NK-92 (cell line): ENCODE results near the gene NIPAL1.
A peak's percentile ranks its signal among the peaks of the same experiment; 100 is the strongest.

Source experiments
- DNase-seq: peaks from one replicate; lab custom pipeline; 2025; ENCODE audit not compliant: unreplicated experiment; lab: John Stamatoyannopoulos, UW

NIPAL1 gene

GRCh38 chr4:48025005-48025404, 8.4 kb downstream of the NIPAL1 start:
- DNase-seq: no peak

- DNase-seq: no peak
These were observed 11.1 kb downstream of the NIPAL1 start for GRCh38 chr4:48027653-48028052.

- no peak for DNase-seq
These were observed 12.1 kb downstream of the NIPAL1 start for GRCh38 chr4:48028696-48029095.

GRCh38 chr4:48030470-48030869, 13.9 kb downstream of the NIPAL1 start:
- no peak for DNase-seq

- DNase-seq: no peak
These were observed 15.4 kb downstream of the NIPAL1 start for GRCh38 chr4:48031802-48032525.

- DNase-seq: no peak
These were observed 16.1 kb downstream of the NIPAL1 start for GRCh38 chr4:48032721-48033120.

- no peak for DNase-seq
These were observed 16.8 kb downstream of the NIPAL1 start for GRCh38 chr4:48033412-48033811.

GRCh38 chr4:48033825-48034413, 17.3 kb downstream of the NIPAL1 start:
- DNase-seq: no peak

- DNase-seq: no peak
These were observed 19.4 kb downstream of the NIPAL1 start for GRCh38 chr4:48035952-48036351.

GRCh38 chr4:48037117-48037462, 20.5 kb downstream of the NIPAL1 start:
- DNase-seq: no peak

GRCh38 chr4:48038666-48039065, 22.1 kb downstream of the NIPAL1 start:
- DNase-seq: no peak

GRCh38 chr4:48039561-48039960, 23.0 kb downstream of the NIPAL1 start:
- DNase-seq: no peak

GRCh38 chr4:48041535-48042137, 25.1 kb downstream of the NIPAL1 start:
- DNase-seq: no peak

- no peak for DNase-seq
These were observed 26.4 kb downstream of the NIPAL1 start for GRCh38 chr4:48042979-48043461.

GRCh38 chr4:48043504-48043903, 26.9 kb downstream of the NIPAL1 start:
- DNase-seq: no peak

- no peak for DNase-seq
These were observed 27.7 kb downstream of the NIPAL1 start for GRCh38 chr4:48044298-48044697.

- DNase-seq: no peak
These were observed 29.5 kb downstream of the NIPAL1 start for GRCh38 chr4:48046059-48046458.

GRCh38 chr4:48047421-48047844, 30.9 kb downstream of the NIPAL1 start:
- DNase-seq: peak; percentile 7

- no peak for DNase-seq
These were observed 31.3 kb downstream of the NIPAL1 start for GRCh38 chr4:48047896-48048295.

- DNase-seq: no peak
These were observed 32.9 kb downstream of the NIPAL1 start for GRCh38 chr4:48049483-48049882.

GRCh38 chr4:48051078-48051477, 34.5 kb downstream of the NIPAL1 start:
- DNase-seq: no peak
